ENCODE data around the gene EFNA5. TPM values are rescaled to one million over a fixed set of nuclear protein-coding genes. Genes with fewer than 3 reads are reported as not detected.

The EFNA5 gene
- total and polyA plus RNA-seq, 2 experiments from 2014 or later: 7.5 to 10.1 TPM

DNA sequence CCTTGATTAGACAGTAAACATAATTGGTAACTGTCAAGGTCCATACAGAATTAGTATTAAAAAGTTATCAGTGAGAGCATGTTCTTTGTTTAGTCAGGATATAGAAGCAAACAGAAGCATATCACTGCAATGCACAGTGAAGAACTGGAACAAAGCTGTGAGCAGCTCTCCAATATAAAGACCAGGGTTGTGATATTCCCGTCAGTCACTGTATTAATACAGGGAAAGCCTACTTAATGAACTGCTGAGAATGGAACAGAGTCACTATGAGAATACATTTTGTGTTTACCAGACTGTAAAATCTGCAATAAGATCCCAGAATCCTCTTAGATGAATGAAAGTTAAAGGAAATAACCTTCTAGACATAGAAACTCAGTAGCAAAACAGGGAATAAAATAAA lies 58.2 kb downstream of the EFNA5 start (continued):
- TF ChIP-seq, protein P1, sequence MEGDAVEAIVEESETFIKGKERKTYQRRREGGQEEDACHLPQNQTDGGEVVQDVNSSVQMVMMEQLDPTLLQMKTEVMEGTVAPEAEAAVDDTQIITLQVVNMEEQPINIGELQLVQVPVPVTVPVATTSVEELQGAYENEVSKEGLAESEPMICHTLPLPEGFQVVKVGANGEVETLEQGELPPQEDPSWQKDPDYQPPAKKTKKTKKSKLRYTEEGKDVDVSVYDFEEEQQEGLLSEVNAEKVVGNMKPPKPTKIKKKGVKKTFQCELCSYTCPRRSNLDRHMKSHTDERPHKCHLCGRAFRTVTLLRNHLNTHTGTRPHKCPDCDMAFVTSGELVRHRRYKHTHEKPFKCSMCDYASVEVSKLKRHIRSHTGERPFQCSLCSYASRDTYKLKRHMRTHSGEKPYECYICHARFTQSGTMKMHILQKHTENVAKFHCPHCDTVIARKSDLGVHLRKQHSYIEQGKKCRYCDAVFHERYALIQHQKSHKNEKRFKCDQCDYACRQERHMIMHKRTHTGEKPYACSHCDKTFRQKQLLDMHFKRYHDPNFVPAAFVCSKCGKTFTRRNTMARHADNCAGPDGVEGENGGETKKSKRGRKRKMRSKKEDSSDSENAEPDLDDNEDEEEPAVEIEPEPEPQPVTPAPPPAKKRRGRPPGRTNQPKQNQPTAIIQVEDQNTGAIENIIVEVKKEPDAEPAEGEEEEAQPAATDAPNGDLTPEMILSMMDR (conservative IDR thresholded peaks at IDR 0.05; ENCODE audit: low read depth in 2 of 2): no peak
- TF ChIP-seq, protein P2, sequence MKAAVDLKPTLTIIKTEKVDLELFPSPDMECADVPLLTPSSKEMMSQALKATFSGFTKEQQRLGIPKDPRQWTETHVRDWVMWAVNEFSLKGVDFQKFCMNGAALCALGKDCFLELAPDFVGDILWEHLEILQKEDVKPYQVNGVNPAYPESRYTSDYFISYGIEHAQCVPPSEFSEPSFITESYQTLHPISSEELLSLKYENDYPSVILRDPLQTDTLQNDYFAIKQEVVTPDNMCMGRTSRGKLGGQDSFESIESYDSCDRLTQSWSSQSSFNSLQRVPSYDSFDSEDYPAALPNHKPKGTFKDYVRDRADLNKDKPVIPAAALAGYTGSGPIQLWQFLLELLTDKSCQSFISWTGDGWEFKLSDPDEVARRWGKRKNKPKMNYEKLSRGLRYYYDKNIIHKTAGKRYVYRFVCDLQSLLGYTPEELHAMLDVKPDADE (IDR thresholded peaks at IDR 0.05): no peak
- TF ChIP-seq ZNF114 (CRISPR knock-in tag; IDR thresholded peaks at IDR 0.05) (no peak), JUNB (IDR thresholded peaks at IDR 0.05; ENCODE audit: unreplicated experiment) (no peak), STAT1 (IDR thresholded peaks at IDR 0.05; ENCODE audit: unreplicated experiment) (no peak), EZH2phosphoT487 (IDR thresholded peaks at IDR 0.05; ENCODE audit: unreplicated experiment) (no peak), EZH2 (IDR thresholded peaks at IDR 0.05; ENCODE audit: low read depth, unreplicated experiment) (no peak), POLR2AphosphoS5 (IDR thresholded peaks at IDR 0.05; ENCODE audit: low read depth) (no peak), NANOG (IDR thresholded peaks at IDR 0.05; ENCODE audit: borderline replicate concordance) (no peak)
- TF ChIP-seq, protein P3, sequence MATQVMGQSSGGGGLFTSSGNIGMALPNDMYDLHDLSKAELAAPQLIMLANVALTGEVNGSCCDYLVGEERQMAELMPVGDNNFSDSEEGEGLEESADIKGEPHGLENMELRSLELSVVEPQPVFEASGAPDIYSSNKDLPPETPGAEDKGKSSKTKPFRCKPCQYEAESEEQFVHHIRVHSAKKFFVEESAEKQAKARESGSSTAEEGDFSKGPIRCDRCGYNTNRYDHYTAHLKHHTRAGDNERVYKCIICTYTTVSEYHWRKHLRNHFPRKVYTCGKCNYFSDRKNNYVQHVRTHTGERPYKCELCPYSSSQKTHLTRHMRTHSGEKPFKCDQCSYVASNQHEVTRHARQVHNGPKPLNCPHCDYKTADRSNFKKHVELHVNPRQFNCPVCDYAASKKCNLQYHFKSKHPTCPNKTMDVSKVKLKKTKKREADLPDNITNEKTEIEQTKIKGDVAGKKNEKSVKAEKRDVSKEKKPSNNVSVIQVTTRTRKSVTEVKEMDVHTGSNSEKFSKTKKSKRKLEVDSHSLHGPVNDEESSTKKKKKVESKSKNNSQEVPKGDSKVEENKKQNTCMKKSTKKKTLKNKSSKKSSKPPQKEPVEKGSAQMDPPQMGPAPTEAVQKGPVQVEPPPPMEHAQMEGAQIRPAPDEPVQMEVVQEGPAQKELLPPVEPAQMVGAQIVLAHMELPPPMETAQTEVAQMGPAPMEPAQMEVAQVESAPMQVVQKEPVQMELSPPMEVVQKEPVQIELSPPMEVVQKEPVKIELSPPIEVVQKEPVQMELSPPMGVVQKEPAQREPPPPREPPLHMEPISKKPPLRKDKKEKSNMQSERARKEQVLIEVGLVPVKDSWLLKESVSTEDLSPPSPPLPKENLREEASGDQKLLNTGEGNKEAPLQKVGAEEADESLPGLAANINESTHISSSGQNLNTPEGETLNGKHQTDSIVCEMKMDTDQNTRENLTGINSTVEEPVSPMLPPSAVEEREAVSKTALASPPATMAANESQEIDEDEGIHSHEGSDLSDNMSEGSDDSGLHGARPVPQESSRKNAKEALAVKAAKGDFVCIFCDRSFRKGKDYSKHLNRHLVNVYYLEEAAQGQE (IDR thresholded peaks at IDR 0.05; ENCODE audit: unreplicated experiment): no peak

GRCh38 chr5:107610798-107611197 lies 59.9 kb downstream of the EFNA5 start:
- no peak overlapping the region for H3K27ac Mint-ChIP-seq
- H3K27me3 Mint-ChIP-seq (ENCODE audit: insufficient read depth, low read depth, poor library complexity): no peaks in the 10 kb centered on the region
- ATAC-seq: no peak
- no peak overlapping the region for H3K4me3 ChIP-seq
- no peak overlapping the region for H3K27ac ChIP-seq (ENCODE audit: low read depth)
- H3K4me1 ChIP-seq (ENCODE audit: insufficient read depth): peaks cover 53% of the 10 kb centered on the region
- H3K27me3 ChIP-seq (ENCODE audit: insufficient read depth): no peaks in the 10 kb centered on the region
- H3K36me3 Mint-ChIP-seq (ENCODE audit: low read depth): no peaks in the 10 kb centered on the region
- H4K20me1 ChIP-seq (replicated peaks; ENCODE audit: insufficient read depth): no peaks in the 10 kb centered on the region
- DNase-seq (ENCODE audit: low spot score): no peak
- H3K9me2 ChIP-seq (ENCODE audit: insufficient read depth): no peaks in the 10 kb centered on the region
- no peaks in the 10 kb centered on the region for H3F3A ChIP-seq (replicated peaks; ENCODE audit: low read depth)
- peaks cover 61% of the 10 kb centered on the region for H3K4me1 Mint-ChIP-seq
- 0 out of 2 replicates have a peak overlapping the region, but pooled peaks have one; percentile 1 for H3K4me2 ChIP-seq
- no peak overlapping the region for H2AFZ ChIP-seq
- no peaks in the 10 kb centered on the region for H3K9me3 Mint-ChIP-seq
- H3K36me3 ChIP-seq (ENCODE audit: insufficient read depth): no peaks in the 10 kb centered on the region
- H3K4me3 Mint-ChIP-seq: no peak overlapping the region
- peaks cover 29% of the 10 kb centered on the region for H3K79me2 ChIP-seq (replicated peaks; ENCODE audit: insufficient read depth)
- no peak for TF ChIP-seq EZH2phosphoT487 (IDR thresholded peaks at IDR 0.05; ENCODE audit: unreplicated experiment)
- TF ChIP-seq ZNF331 (CRISPR knock-in tag; IDR thresholded peaks at IDR 0.05; ENCODE audit: low read depth): no peak
- TF ChIP-seq EZH2 (IDR thresholded peaks at IDR 0.05; ENCODE audit: low read depth, unreplicated experiment): no peak
- no peak for TF ChIP-seq ZNF114 (CRISPR knock-in tag; IDR thresholded peaks at IDR 0.05)
- TF ChIP-seq, protein P1 (conservative IDR thresholded peaks at IDR 0.05; ENCODE audit: low read depth in 2 of 2): no peak
- TF ChIP-seq CREB1 (CRISPR knock-in tag; IDR thresholded peaks at IDR 0.05; ENCODE audit: low read depth): no peak
- TF ChIP-seq JUNB (IDR thresholded peaks at IDR 0.05; ENCODE audit: unreplicated experiment): no peak
